Astrocyte of the cerebellum (primary cell): ENCODE data around the gene DEPDC1B.
"Not testable (repeated sequence)": the region's sequence is repeated elsewhere in the genome, so short reads cannot be mapped to it uniquely, and the experiment has no call there.

Experiments
- DNase-seq: peaks from one replicate; pipeline ENCODE4 v3.0.0-alpha.2; 2011; ENCODE audit warnings: low read depth
- H3K4me3 ChIP-seq: 2 replicates; pipeline ENCODE4 v1.5.1; 2011; ENCODE audit warnings: mild to moderate bottlenecking, low read depth, low read length, moderate library complexity
- CTCF ChIP-seq: IDR thresholded peaks from 2 replicates; pipeline ENCODE4 v1.5.1; 2012; ENCODE audit warnings: low read length, low read depth, moderate library complexity, mild to moderate bottlenecking; ENCODE audit errors: missing control alignments
- in situ Hi-C: cut with HindIII; loops from 2 replicates; pipeline ENCODE4 v1.10.0; 2017; ENCODE audit warnings: low sequenced_read_pairs

The DEPDC1B gene

GRCh38 chr5:60727033-60727679, 27.2 kb upstream of the DEPDC1B start:
- DNase-seq = no peak
- in situ Hi-C loops = no loop called here
- no peak overlapping the region for H3K4me3 ChIP-seq
- TF ChIP-seq CTCF = no peak

DNA sequence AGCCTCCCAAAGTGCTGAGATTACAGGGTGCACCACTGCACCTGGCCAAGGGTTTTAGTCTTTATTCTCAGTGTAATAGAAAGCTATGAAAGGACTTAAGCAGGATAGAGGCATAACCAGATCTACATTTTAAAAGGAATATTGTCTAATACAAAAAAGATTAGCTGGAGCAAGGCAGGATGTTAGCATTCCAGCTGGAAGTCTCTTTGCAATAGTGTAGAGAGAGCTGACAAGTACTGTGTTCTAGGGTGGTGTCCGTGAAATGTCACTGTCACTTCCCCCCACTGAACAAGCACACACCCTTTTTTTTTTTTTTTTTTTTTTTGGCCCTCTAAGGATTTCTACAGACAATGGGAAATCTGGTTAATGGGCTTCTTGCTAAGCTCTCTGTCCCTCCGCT, 24.2 kb upstream of the DEPDC1B start:
- TF ChIP-seq CTCF = no peak
- no peak for DNase-seq
- in situ Hi-C loops = no loop called here

DNA sequence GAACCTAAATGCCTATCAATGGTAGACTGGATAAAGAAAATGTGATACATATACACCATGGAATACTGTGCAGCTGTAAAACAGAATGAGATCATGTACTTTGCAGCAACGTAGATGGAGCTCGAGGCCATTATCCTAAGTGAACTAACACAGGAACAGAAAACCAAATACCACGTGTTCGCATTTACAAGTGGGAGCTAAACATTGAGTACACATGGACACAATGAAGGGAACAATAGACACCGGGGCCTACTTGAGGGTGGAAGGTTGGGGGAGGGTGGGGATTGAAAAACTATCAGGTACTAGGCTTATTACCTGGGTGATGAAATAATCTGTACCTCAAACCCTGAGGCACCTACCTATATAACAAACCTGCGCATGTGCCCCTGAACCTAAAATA, 22.4 kb upstream of the DEPDC1B start:
- H3K4me3 ChIP-seq = no peak overlapping the region
- no peak for TF ChIP-seq CTCF
- DNase-seq = no peak
- in situ Hi-C loops = no loop called here

More for the DNA sequence above, 24.2 kb upstream of the DEPDC1B start:
- no peak overlapping the region for H3K4me3 ChIP-seq

DNA sequence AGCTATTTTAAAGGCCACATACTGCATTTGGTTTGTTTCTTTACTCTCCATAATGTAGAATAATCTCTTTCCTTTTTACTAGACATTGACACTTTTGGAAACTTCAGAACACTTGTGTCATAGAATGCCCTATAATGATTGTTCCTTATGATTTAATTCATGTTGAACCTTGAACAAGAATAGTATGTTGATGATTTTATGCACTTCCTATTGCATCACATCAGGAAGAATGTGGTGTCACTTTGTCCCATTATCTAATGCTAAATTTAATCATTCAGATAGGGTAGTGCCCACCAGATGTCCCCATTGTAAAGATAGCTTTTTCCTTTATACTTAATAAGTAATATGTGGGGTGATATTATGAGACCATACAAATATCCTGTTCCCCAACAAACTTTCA, 19.4 kb upstream of the DEPDC1B start:
- DNase-seq = no peak
- in situ Hi-C loops = no loop called here
- TF ChIP-seq CTCF = no peak
- no peak overlapping the region for H3K4me3 ChIP-seq

DNA sequence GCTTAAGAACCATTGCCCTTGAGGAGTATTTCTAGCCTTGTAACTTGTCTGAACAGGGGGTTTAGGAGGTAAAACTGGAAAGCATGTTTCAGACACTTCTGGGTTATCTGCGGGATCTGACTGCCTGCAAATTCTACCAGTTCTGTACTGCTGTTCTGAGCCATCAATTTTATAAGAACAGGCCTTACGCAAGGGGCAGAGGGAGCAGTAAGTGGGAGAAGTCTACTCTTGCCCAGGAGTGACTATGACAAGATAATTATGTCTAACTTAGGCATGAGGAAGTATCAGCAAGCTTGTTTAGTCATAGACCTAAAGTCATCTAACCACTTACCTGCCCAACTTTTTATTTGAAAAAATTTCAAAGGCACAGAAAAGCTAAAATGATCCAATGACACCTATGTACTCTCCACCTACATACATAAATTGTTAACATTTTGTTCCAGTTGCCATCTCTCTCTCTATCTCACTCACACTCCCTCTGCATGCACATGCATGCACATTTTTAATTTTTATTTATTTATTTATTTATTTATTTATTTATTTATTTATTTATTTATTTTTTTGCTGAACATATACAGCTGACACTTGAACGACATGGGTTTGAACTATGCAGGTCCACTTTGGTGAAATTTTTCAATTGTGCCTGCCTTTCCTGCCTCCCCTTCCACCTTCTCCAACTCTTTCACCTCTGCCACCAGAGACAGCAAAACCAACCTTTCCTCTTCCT, 18.4 kb upstream of the DEPDC1B start:
- H3K4me3 ChIP-seq = no peak overlapping the region
- in situ Hi-C loops = no loop called here
- no peak for TF ChIP-seq CTCF
- no peak for DNase-seq

GRCh38 chr5:60715201-60715928, 15.4 kb upstream of the DEPDC1B start:
- in situ Hi-C loops, H3K4me3 ChIP-seq, DNase-seq: not testable (repeated sequence)

DNA sequence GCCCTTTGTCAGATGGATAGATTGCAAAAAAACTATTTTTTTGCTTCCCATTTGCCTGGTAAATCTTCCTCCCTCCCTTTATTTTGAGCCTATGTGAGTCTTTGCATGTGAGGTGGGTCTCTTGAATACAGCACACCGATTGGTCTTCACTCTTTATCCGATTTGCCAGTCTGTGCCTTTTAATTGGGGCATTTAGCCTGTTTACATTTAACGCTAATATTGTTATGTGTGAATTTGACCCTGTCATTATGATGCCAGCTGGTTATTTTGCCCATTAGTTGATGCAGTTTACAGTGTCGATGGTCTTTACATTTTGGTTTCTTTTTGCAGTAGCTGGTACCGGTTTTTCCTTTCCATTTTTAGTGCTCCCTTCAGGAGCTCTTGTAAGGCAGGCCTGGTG, 13.0 kb upstream of the DEPDC1B start:
- TF ChIP-seq CTCF = no peak
- in situ Hi-C loops = no loop called here
- no peak for DNase-seq
- no peak overlapping the region for H3K4me3 ChIP-seq

DNA sequence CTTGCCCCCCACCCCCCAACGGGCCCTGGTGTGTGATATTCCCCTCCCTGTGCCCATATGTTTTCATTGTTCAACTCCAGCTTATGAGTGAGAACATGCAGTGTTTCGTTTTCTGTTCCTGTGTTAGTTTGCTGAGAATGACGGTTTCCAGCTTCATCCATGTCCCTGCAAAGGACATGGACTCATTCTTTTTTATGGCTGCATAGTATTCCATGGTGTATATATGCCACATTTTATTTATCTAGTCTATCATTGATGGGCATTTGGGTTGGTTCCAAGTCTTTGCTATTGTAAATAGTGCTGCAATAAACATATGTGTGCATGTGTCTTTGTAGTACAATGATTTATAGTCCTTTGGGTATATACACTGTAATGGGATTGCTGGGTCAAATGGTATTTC, 11.9 kb upstream of the DEPDC1B start:
- in situ Hi-C loops, H3K4me3 ChIP-seq, DNase-seq: not testable (repeated sequence)
